HS-5 (cell line): Measurements from ENCODE around the gene MRRF.

Experiments used
- DNase-seq: peaks from one replicate; pipeline ENCODE4 v3.0.0-alpha.2; 2012; ENCODE audit warnings: low read depth

Gene MRRF

DNA sequence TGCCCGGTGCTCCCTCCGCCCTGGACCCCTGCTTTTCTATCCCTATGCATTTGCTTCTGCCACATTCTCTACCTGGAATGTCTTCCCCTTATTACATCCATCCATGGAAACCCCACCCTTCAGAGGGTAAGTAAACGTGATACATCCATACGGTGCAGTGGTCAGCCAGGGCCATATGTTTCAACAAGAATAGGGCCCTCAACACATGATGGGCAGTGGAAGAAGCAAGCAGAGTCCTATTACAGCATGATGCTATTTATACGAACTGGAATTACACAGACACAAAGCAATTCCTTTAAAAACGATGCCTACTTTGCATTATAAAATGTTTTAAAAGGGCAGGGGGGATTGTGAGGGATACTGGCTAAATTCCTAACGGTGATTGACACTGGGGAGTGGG, 68.0 kb downstream of the MRRF start:
- no peak for DNase-seq

- DNase-seq = no peak
Observed at GRCh38 chr9:122333169-122333808, 68.6 kb downstream of the MRRF start.

GRCh38 chr9:122334916-122335315, 70.2 kb downstream of the MRRF start:
- DNase-seq = no peak

DNA sequence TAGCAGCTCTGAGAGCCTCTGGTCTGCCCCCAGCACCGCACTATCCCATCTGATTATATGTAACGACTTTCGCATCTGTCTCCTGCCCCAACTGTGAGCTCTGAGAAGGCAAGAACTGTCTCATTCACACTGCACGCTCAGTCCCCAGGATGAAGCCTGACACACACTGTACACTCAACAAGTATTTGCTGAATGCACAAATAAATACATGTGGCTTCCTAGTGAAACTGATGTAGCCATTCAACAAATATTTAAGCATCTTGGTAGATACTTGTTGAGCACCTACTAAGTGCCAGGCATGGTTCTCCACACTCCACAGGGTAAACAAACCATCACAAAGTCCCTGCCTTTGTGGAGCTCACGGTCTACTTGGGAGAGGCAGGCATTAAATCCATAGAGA, 71.5 kb downstream of the MRRF start:
- DNase-seq = no peak

DNA sequence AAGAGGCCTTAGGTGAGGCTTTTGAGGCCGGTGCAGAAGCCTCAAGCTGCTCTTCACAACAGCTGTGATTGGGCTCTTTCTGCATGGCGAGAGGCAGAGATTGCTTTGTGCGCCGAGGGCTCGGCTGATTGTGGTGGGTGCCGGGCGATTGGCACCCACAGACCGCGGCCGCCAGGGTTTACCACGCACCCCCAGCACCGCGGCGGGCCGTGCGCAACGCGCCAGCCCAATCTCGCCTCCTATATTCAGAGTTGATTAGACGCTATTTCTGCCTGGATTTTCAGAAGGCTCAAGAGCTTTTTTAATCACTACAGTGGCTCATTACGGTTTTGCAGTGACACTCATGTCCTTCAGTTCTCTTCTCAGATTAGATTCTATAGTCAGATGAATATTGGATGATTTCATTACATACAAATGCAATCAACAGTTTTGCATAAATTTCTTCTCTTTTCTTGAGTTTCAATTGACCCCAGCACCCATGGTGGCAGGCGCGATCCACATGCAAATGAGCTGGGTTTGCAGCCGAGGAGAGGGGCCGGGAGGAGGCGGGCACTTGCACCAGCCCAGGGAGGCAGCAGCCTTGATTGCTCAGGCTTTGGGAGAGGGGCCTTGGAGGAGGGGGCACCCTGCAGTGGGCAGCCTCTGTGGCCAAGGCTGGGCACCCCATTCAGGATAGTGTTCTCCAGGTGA, 72.3 kb downstream of the MRRF start:
- DNase-seq = no peak

DNA sequence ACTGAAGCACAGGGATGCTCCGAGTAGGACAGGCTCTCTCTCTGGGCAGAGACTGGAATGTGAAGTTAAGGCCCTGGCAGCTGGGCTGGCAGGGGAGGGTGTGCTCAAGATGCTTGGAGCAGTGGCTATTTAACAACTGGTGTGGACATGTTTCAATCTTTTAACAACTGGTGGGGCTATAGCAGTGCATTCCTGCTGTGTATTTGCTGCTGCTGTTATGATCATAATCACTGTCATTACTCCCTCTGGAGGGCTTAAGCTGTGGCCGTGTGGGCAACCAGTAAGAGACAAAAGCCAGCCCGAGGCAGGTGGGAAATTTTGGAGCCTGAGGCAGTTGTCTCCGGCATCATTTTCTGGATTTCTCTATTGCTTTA, 72.9 kb downstream of the MRRF start:
- DNase-seq = no peak

DNA sequence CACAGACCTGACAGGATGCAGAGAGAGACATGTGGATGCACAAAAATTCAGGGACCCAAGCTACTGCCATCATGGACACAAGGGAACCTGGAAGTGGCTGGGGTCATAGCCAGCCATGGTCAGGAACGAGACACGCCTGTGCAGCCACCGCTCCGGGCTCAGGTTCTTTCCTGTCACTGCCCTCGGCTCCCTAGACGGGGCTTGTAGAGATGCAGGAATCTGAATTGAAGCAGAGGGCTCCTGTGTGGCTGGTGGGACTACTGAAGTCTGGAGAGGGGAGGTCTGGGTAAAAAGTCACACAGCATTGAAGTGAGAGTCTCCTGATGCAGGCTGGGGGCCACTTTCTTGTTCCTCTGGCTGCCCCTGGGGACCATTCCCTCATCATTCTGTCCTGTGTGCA, 73.9 kb downstream of the MRRF start:
- DNase-seq = no peak

DNA sequence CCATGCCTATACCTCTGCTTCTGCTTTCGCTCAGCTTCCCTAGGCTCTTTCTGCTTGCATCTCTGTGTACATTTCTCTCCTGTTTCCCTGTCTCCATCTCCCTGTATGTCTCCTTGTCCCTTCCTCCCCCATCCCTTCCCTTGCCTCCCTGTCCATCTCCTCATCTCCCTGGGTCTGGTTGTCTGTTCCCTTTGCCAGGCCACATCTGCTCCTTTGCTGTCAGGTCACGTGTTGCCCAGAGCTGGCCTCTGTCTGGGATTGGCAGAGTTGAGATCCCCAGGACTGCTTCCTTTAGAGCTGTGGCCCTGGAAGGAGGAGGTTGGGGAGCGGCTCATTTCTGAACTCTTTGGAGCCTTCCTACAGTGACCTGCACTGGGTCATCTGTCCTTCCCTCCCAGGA, 74.3 kb downstream of the MRRF start:
- DNase-seq = no peak

GRCh38 chr9:122339579-122339978, 74.9 kb downstream of the MRRF start:
- DNase-seq = no peak

- no peak for DNase-seq
Observed at GRCh38 chr9:122340161-122340560, 75.5 kb downstream of the MRRF start.

DNA sequence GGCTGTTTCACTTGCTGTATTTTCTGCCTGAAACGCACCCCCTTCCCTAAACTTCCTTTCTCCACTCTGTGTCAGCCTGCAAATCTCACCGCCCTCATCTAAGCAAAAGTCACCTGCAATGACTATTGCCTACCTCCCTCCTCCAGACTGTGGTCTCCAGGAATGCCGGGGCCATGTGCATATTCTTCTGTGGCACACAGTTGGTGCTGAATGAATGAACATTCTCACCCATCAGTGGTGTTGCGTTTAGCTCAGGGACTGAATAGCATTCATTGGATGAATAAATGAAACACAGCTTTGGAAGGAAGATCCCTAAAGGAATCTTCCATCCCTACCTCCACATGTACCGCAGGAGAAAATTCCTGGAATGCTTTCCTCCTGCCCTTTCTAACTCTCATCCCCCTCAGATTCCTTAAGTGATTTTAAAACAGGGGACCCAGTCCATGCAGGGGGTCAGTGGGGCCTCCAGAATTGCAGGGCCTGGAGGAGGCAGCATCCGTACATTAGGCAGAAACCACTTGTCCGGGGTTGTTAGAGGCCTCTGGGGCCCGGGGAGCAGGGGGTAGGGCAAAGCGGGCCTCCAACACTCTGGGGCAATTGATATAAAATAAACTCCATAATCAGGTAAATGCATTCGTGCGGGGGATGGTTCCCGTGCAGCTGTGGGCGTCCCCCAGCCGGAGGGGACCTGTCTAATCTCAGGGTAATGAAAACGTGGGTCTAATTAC, 77.8 kb downstream of the MRRF start:
- DNase-seq = no peak

GRCh38 chr9:122346478-122347347, 82.0 kb downstream of the MRRF start:
- no peak for DNase-seq

GRCh38 chr9:122347348-122348287, 82.9 kb downstream of the MRRF start:
- DNase-seq = no peak

GRCh38 chr9:122348288-122348777, 83.7 kb downstream of the MRRF start:
- DNase-seq = no peak

DNA sequence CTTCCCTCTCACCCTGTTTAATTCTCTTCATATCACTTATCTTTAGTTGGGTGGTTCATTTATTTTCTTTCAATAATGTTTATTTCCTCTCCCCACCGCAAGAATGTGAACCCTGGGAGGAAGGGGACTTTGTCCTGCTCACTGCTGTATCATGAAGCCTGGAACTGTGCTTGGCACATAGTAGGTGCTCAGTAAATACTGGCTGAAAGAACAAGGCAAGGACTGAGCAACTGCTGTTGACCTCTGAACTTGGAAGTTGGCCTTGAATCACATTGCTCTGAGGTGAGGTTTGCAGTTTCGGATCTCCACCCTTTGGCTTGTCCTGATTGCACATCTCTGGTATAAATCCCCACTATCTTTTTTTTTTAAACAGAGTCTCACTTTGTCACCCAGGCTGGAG, 84.1 kb downstream of the MRRF start:
- no peak for DNase-seq

GRCh38 chr9:122349201-122349600, 84.5 kb downstream of the MRRF start:
- no peak for DNase-seq

GRCh38 chr9:122350577-122351355, 86.1 kb downstream of the MRRF start:
- peak; percentile 20 for DNase-seq

GRCh38 chr9:122354536-122355199, 90.0 kb downstream of the MRRF start:
- no peak for DNase-seq

DNA sequence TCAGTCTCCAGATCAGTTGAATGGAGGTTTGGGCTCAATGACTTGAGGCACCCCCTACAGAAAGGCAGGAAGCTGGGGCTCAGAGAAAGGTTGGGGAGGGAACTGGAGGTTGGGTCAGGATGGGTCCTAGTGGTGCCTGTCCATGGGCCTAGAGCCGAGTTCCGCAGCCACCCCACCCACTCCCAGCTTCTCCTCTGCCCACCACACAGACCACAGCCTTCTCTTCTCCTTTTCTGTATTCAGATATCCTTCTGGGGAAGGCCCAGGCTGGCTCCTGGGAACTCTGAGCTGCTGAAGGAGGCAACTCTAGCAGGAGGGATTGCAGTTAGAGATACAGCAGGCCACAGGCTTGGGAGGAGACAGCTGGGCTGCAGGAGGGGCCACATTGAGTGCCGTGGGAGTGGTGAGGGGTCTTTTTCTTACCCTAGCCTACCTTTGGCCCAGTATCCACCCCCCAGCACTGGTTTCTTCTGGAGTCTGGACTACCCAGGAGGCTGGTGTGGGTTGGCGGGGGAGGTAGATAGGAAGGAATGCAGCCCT, 90.7 kb downstream of the MRRF start:
- no peak for DNase-seq
